GM18873 (cell line): ENCODE data around the gene IBA57.

Experiments used
- ATAC-seq: cut with Tn5 transposase; IDR thresholded peaks from one replicate; pipeline ENCODE4 v1.9.1; 2021; ENCODE audit warnings: mild to moderate bottlenecking, moderate library complexity, moderate number of reproducible peaks; ENCODE audit not compliant: unreplicated experiment, low FRiP score

IBA57 gene

DNA sequence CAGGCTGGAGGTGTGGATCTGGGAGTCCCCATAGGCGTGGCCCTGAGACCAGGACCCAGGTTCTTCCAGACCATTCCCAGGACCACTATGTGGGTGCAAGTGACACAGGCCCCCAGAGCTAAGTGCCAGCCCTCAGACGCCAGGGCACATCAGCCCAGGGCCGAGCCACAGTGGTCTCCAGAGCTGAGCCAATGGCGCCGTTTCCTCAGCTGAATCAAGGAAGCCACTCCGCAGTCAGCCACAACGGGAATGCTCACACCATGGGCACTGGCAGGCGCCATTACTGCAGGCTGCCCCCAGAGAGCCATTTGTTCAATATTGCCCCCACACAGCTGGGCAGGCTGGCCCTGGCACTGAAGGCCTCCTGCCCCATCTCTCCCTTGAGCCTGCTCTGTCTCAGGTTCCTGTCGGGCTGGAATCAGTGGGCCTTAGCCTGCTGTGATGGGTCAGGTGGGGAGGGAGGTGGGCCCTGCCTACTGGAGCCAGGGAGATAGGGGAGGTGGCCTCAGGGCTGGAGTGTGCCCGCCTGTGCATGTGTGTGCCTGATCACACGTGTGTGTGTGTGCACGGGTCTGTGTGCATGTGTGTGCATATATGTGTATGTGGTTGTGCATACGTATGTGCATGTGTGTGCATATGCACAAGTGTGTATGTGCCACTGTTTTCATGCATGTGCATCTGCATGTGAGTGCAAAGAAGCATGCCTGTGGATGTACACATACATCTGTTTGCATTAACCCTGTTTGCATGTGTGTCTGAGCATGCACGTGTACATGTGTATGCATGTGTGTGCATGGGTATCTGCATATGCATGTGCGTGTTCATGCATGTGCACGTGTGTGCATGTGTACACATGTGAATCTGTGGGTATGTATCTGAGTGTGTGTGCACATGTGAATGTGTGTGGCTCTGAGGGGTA is 9.7 kb upstream of the IBA57 start:
- no peak for ATAC-seq

GRCh38 chr1:228156515-228156881 is 9.1 kb upstream of the IBA57 start:
- no peak for ATAC-seq

DNA sequence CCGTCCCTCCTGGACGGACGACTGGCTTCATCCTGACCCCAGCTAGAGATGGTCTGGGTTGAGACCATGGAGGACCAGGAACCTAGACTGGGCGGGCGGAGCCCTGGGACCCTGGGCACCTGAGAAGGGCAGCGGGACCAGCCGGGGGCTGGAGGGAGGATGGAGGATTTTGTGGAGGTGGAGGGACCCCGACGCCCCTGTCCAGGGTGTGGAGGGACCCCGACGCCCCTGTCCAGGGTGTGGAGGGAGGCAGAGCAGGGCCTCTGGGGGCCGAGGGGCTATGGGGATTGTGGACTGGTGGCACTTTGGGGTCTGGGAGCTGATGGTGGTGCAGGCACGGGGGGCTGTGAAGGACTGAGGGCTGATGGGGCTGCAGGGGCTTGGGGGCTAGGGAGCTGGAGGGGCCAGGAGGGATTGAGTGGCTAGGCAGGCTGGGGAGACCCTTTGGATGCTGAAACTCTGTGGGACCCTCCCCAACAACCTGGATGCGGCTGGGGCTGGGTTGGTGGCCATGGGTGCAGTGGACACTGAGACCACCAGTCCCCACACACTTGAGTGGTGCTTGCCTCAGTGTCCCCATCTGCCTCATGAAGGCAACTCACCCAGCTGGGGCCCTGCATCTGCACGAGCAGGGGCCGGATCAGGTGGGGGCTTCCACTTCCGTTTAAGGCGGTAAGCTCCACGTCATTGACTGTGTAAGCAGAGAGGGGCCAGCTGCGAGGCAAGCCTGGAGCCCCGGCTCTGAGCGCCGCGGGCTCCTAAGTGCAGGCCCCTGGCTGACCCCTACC is 8.5 kb upstream of the IBA57 start:
- ATAC-seq, result no peak

DNA sequence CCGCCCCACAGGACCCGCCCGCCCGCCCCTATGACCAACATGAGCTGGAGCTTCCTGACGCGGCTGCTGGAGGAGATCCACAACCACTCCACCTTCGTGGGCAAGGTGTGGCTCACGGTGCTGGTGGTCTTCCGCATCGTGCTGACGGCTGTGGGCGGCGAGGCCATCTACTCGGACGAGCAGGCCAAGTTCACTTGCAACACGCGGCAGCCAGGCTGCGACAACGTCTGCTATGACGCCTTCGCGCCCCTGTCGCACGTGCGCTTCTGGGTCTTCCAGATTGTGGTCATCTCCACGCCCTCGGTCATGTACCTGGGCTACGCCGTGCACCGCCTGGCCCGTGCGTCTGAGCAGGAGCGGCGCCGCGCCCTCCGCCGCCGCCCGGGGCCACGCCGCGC is 7.9 kb upstream of the IBA57 start:
- no peak for ATAC-seq

- ATAC-seq, result no peak
Observed at GRCh38 chr1:228158151-228159007, 7.2 kb upstream of the IBA57 start.

DNA sequence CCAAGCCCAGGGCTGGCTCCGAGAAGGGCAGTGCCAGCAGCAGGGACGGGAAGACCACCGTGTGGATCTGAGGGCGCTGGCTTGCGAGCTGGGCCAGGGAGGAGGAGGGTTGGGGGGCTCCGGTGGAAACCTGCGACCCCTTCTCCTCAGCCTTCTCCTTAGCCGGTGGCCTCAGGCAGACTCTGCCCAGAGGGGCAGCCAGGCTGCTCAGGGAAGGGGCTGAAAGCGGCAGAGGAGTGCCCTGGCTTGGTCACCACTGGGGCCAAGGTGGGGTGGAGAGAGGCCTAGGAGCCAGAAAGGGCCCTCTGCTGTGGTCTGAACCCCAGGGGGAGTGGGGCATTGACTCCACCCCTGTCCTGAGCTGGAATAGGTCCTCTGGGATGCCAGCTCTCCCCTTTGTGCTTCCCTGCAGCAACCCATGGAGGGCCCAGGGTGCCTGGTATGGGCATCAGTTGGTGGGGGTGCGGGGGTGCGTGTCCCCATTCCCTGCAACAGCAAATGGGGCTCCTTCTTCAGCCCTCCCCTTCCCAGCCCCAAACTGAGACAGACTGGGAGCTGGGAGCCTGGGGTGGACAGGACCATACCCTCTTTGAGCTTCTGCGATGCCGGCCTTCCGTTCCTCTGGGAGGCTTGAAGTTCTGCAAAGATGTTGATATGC is 6.5 kb upstream of the IBA57 start:
- ATAC-seq, result no peak

GRCh38 chr1:228160201-228160761 is 5.3 kb upstream of the IBA57 start:
- no peak for ATAC-seq

DNA sequence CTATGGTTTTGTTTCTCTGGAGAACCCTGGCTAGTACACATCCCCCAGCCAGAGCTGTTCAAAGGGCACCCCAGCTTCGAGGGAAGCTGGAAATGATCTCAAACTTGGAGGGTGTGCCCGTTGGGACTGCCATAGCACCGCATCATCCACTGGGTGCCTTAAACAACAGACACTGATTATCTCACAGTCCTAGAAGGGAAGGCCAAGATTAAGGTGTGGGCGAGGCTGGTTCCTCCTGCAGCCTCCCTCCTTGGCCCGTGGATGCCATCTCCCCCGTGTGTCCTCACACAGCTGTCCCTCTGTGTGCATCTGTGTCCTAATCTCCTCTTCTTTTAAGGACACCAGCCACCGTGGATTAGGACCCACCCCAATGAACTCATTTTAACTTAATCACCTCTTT is 4.2 kb upstream of the IBA57 start:
- ATAC-seq, result no peak

GRCh38 chr1:228161866-228162265 is 3.7 kb upstream of the IBA57 start:
- ATAC-seq, result no peak

DNA sequence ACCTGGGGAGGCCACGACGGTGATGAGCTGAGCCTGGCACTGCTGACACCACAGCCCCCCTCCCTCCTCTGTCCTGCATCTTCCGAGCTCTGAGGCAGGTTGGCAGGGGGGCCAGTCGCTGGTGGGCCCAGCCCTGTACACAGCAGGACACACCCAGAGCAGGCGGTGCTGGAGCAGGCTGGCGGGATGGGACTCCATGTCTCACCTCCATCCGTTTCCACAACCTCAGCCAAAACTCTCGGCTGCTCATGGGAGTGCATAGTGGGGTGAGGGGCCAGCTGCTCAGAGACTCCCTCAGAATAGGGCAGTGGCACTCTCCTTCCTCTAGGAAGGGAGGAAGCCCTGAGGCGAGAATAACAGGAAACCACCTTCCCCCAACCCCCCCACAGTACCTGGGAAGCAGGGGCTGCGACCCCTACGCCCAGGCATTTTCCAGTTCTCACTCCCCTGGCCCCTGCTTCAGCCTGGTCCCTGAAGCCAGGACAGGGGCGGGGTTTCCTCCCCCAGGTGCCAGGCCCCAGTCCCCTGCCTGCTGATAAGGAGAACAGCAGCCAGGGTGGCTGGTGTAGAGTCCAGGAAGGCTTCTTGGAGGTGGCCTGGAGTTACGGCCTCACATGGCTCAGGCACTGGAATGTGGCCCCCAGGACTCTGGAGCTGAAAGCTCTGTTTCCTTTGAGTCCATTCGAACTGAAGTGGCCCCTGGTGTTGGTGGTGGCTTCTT is 3.2 kb upstream of the IBA57 start:
- ATAC-seq, result no peak

GRCh38 chr1:228163007-228163753 is 2.4 kb upstream of the IBA57 start:
- ATAC-seq, result no peak

- ATAC-seq, result no peak
Observed at GRCh38 chr1:228163776-228164519, 1.7 kb upstream of the IBA57 start.

- ATAC-seq, result no peak
Observed at GRCh38 chr1:228164561-228165371, 838 bp upstream of the IBA57 start.

- peak; percentile 9 for ATAC-seq
Observed at GRCh38 chr1:228166170-228166936, 749 bp downstream of the IBA57 start.

DNA sequence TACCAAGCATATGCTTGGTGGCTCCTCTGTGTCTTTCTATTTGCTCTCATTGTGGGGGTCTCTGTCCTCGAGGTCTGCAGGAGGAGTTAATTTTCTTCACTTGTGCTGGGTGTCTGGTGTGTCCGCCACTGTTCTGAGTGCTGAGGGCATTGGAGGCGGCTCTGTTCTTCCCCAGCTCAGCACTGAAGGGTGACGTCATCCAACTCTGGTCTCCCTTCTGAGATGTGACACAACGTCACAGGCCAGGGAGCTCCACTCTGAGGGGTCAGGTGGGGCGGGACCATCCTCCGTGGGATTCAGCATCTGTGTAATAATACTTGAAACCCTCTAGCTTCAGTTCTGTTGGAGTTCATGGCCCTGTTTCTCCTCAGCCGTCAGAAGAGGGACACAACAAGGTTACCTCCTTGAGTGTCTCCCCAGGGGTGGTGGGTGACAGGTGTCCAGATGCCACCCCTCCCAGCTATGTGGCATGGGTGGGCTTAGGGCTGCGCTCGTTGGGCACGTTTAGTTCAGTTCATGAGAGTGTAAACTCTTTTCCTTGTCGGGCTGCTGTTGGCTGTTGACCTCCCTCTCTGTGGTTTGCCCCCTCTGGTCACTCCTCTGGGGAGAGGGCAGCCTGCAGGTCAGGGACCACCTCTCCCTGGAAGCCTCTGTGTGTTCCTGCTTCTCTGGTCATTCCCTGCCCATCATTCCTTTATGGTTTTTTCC is 3.1 kb downstream of the IBA57 start:
- no peak for ATAC-seq

- no peak for ATAC-seq
Observed at GRCh38 chr1:228169345-228169744, 3.7 kb downstream of the IBA57 start.
